Activated T-cell treated with anti-CD3 and anti-CD28 coated beads, Interleukin-2, amount 50 U/mL, for 72 hours (primary cell): Measurements from ENCODE around the gene GRIK3. TPM values are rescaled to one million over a fixed set of nuclear protein-coding genes. Genes with fewer than 3 reads are reported as not detected.
"Not testable (repeated sequence)": the region's sequence is repeated elsewhere in the genome, so short reads cannot be mapped to it uniquely, and the experiment has no call there.

Experiments used
- ATAC-seq, 2 donors: fragments of 150-1000 bp; cut with Tn5 transposase; replicated peaks in 1 of 2; 2 replicates each; pipeline ENCODE4 v1.10.0; 2021; ENCODE audit warnings: moderate library complexity in 2 of 2, mild to moderate bottlenecking in 1 of 2
- DNase-seq, 2 donors: peaks; one replicate each; pipeline ENCODE4 v3.0.0; 2021 to 2022; ENCODE audit warnings: mixed read lengths in 1 of 2
- H3K27ac Mint-ChIP-seq: one replicate; pipeline ENCODE4 v1.8.0; 2022; ENCODE audit warnings: mild to moderate bottlenecking, moderate library complexity, mixed read lengths
- H3K27me3 Mint-ChIP-seq: one replicate; pipeline ENCODE4 v1.8.0; 2022; ENCODE audit warnings: low read depth, mixed read lengths
- H3K36me3 Mint-ChIP-seq, 2 donors: one replicate each; pipeline ENCODE4 v1.8.0; 2022; ENCODE audit warnings: mixed read lengths in 2 of 2, mild to moderate bottlenecking in 1 of 2; ENCODE audit not compliant: insufficient read depth in 2 of 2
- H3K4me1 Mint-ChIP-seq: one replicate; pipeline ENCODE4 v1.8.0; 2022; ENCODE audit warnings: low read depth, mixed read lengths
- H3K4me3 Mint-ChIP-seq, 2 donors: one replicate each; pipeline ENCODE4 v1.8.0; 2022; ENCODE audit warnings: mild to moderate bottlenecking in 2 of 2, mixed read lengths in 2 of 2, moderate library complexity in 2 of 2
- H3K9me3 Mint-ChIP-seq, 2 donors: one replicate each; pipeline ENCODE4 v1.8.0; 2022; ENCODE audit warnings: mixed read lengths in 2 of 2
- total RNA-seq, 2 donors: library from RNA; stranded (reverse); gene quantifications; one replicate each; pipeline ENCODE4 v1.2.3, GENCODE V29; 2022

GRIK3 gene
- total RNA-seq, 2 donors from 2014 or later, result not detected

DNA sequence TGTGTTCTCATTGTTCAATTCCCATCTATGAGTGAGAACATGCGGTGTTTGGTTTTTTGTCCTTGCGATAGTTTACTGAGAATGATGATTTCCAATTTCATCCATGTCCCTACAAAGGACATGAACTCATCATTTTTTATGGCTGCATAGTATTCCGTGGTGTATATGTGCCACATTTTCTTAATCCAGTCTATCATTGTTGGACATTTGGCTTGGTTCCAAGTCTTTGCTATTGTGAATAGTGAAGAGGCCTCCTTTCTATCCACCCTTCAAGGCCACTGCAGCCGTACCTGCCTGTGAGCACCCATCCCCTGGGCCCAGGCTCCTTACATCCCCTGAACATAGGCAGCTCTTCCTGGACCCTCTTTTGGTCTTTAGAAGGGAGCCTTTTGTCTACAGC lies 266.9 kb downstream of the GRIK3 start:
- not testable (repeated sequence) for DNase-seq, H3K9me3 Mint-ChIP-seq, ATAC-seq, H3K36me3 Mint-ChIP-seq, H3K4me1 Mint-ChIP-seq, H3K27ac Mint-ChIP-seq, H3K4me3 Mint-ChIP-seq
- peaks cover 34% of the 10 kb centered on the region for H3K27me3 Mint-ChIP-seq

- DNase-seq (no peak), ATAC-seq (no peak)
- peaks cover 28% of the 10 kb centered on the region for H3K27me3 Mint-ChIP-seq
- no peaks in the 10 kb centered on the region for H3K9me3 Mint-ChIP-seq
- no peak overlapping the region for H3K27ac Mint-ChIP-seq
- no peak overlapping the region for H3K4me3 Mint-ChIP-seq
- no peaks in the 10 kb centered on the region for H3K4me1 Mint-ChIP-seq
- no peaks in the 10 kb centered on the region for H3K36me3 Mint-ChIP-seq
Observed at GRCh38 chr1:36766481-36766880, 267.8 kb downstream of the GRIK3 start.

DNA sequence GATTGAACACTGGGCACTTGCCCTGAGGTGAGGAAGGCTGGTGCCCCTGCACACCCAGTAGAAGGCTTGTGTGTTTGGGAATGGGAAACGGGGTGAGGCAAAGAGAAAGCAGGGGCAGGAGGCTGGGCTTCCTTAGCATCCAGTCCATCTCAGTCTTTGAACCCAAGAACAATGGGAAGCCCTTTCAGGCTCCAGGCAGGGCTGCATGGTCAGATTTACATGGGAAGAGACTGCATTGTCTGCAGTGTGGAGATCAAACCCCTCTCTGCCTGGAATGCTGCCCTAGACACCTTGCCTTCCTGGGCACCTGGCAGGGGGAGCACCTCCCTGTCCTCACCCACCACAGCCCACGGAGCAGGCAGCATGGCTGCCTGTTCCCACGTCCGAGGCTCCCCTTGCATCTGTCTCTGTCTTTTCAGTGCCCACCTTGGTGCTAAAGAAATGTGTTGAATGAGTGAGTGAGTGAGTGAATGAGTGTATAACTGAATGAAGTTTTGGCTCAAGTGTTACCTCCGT lies 268.5 kb downstream of the GRIK3 start:
- Mint-ChIP-seq H3K36me3 (no peaks in the 10 kb centered on the region), H3K9me3 (no peaks in the 10 kb centered on the region), H3K27ac (no peak overlapping the region), H3K27me3 (peaks cover 25% of the 10 kb centered on the region), H3K4me3 (no peak overlapping the region), H3K4me1 (no peaks in the 10 kb centered on the region)
- ATAC-seq (no peak), DNase-seq (no peak)

DNA sequence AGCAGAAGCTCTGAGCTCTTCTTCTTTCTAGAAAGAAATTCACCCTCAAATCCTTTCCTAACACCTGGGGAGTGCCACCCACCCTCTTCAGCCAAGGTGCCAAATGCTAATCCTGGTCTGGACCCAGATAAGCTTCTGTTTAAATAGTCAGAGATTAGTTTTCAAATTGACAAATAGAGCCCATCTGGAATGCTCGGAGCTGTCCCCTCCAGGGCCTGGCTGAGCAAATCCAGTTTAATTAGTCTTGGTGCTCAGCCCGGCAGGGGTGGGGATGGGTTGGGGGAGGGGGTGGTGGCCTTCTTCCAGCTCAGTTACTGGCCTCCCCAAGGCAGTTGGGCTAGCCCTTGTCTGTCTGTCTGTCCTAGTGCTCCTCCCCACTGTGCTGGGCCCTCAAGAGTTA lies 269.5 kb downstream of the GRIK3 start:
- Mint-ChIP-seq H3K27me3 (peaks cover 14% of the 10 kb centered on the region), H3K9me3 (no peaks in the 10 kb centered on the region), H3K4me3 (no peak overlapping the region), H3K27ac (no peak overlapping the region), H3K4me1 (no peaks in the 10 kb centered on the region), H3K36me3 (no peaks in the 10 kb centered on the region)
- no peak for ATAC-seq
- DNase-seq, result no peak

DNA sequence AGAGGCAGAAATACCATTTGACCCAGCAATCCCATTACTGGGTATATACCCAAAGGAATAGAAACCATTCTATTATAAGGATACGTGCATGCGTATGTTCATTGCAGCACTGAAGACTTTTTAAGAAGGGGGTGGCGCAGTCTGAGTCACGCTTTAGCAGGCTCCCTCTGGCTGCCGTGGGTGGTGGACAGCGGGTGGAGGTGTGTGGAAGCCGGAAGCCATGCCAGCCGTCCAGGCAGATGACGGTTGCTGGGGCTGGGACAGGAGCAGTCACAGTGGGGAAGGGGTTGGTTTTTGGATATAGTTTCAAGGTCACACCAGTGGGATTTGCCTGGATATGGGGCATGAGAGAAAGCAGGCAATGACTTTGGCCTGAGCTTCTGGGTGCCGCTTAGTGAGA lies 270.5 kb downstream of the GRIK3 start:
- H3K4me3 Mint-ChIP-seq, result no peak overlapping the region
- no peak overlapping the region for H3K27ac Mint-ChIP-seq
- H3K27me3 Mint-ChIP-seq, result peaks cover 5% of the 10 kb centered on the region
- DNase-seq (no peak), ATAC-seq (no peak)
- H3K36me3 Mint-ChIP-seq, result no peaks in the 10 kb centered on the region
- H3K9me3 Mint-ChIP-seq, result no peaks in the 10 kb centered on the region
- no peaks in the 10 kb centered on the region for H3K4me1 Mint-ChIP-seq

GRCh38 chr1:36762174-36762573 lies 272.1 kb downstream of the GRIK3 start:
- Mint-ChIP-seq H3K4me3 (no peak overlapping the region), H3K27ac (no peak overlapping the region), H3K4me1 (no peaks in the 10 kb centered on the region), H3K9me3 (no peaks in the 10 kb centered on the region), H3K36me3 (no peaks in the 10 kb centered on the region), H3K27me3 (peaks cover 7% of the 10 kb centered on the region)
- ATAC-seq (no peak), DNase-seq (no peak)

- no peaks in the 10 kb centered on the region for H3K36me3 Mint-ChIP-seq
- no peaks in the 10 kb centered on the region for H3K9me3 Mint-ChIP-seq
- no peaks in the 10 kb centered on the region for H3K4me1 Mint-ChIP-seq
- ATAC-seq, result no peak
- H3K27ac Mint-ChIP-seq, result no peak overlapping the region
- no peak overlapping the region for H3K4me3 Mint-ChIP-seq
- peaks cover 11% of the 10 kb centered on the region for H3K27me3 Mint-ChIP-seq
- DNase-seq, result no peak
Observed at GRCh38 chr1:36761113-36761512, 273.2 kb downstream of the GRIK3 start.

DNA sequence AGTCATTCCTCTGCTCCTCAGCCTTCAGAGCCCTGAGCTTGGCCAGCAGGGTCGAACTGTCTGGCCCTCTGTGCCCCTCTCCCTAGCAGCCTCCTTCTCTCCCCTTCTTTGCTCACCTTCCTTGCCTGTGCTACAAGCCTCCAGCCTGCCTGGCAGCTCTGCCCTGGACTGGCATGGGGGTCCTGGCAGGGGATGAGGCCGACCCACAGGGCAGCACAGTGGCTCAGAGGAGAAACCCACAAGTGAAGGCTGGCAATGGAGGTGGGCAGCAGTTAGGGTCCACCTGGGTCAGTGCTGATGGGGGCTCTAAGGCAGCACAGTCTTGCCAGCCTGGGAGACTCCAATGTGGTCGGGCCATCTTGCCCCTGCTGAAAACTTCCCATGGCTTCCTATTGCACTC lies 274.2 kb downstream of the GRIK3 start:
- H3K36me3 Mint-ChIP-seq, result no peaks in the 10 kb centered on the region
- peaks cover 8% of the 10 kb centered on the region for H3K27me3 Mint-ChIP-seq
- no peak overlapping the region for H3K27ac Mint-ChIP-seq
- ATAC-seq, result no peak
- no peak for DNase-seq
- no peaks in the 10 kb centered on the region for H3K9me3 Mint-ChIP-seq
- H3K4me3 Mint-ChIP-seq, result no peak overlapping the region
- H3K4me1 Mint-ChIP-seq, result no peaks in the 10 kb centered on the region

- DNase-seq (no peak), ATAC-seq (no peak)
- Mint-ChIP-seq H3K9me3 (no peaks in the 10 kb centered on the region), H3K4me1 (no peaks in the 10 kb centered on the region), H3K27ac (no peak overlapping the region), H3K27me3 (peaks cover 15% of the 10 kb centered on the region), H3K36me3 (no peaks in the 10 kb centered on the region), H3K4me3 (no peak overlapping the region)
Observed at GRCh38 chr1:36759355-36759754, 275.0 kb downstream of the GRIK3 start.

GRCh38 chr1:36755303-36756230 lies 278.7 kb downstream of the GRIK3 start:
- ATAC-seq (no peak), DNase-seq (no peak)
- Mint-ChIP-seq H3K4me3 (no peak overlapping the region), H3K27ac (no peak overlapping the region), H3K4me1 (no peaks in the 10 kb centered on the region), H3K36me3 (no peaks in the 10 kb centered on the region), H3K9me3 (no peaks in the 10 kb centered on the region), H3K27me3 (peaks cover 16% of the 10 kb centered on the region)

- H3K4me3 Mint-ChIP-seq, result no peak overlapping the region
- DNase-seq (no peak), ATAC-seq (no peak)
- H3K27ac Mint-ChIP-seq, result no peak overlapping the region
- H3K27me3 Mint-ChIP-seq, result peaks cover 16% of the 10 kb centered on the region
- no peaks in the 10 kb centered on the region for H3K36me3 Mint-ChIP-seq
- no peaks in the 10 kb centered on the region for H3K4me1 Mint-ChIP-seq
- H3K9me3 Mint-ChIP-seq, result no peaks in the 10 kb centered on the region
Observed at GRCh38 chr1:36754366-36754765, 279.9 kb downstream of the GRIK3 start.

- no peak for ATAC-seq
- Mint-ChIP-seq H3K4me1 (no peaks in the 10 kb centered on the region), H3K36me3 (no peaks in the 10 kb centered on the region), H3K4me3 (no peak overlapping the region), H3K9me3 (no peaks in the 10 kb centered on the region), H3K27me3 (peaks cover 22% of the 10 kb centered on the region), H3K27ac (no peak overlapping the region)
- no peak for DNase-seq
Observed at GRCh38 chr1:36753451-36753850, 280.9 kb downstream of the GRIK3 start.

DNA sequence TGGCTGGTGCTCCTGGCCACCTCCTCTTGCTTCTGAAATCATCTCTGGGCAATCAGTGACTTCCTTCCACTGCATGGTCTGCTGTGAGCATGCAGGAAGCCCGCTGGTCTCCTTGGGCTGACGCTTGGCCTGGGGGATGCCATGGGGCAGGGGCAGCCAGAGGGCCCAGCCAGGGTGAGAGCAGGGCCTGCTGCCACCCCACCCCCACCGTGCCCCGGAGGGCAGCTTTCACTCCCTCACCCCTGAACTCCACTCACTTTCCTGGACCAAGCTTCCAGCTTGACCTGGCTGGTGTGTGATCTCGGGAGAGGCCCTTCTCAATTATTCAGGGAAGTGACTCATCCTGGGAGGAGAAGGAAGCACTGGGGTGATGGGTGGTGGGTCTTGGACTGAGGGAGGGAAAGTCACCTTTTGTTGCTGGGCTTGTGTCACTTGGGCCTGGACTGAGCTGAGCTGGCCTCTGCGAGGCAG lies 281.4 kb downstream of the GRIK3 start:
- Mint-ChIP-seq H3K4me3 (no peak overlapping the region), H3K27ac (no peak overlapping the region), H3K36me3 (no peaks in the 10 kb centered on the region), H3K27me3 (peaks cover 25% of the 10 kb centered on the region), H3K4me1 (no peaks in the 10 kb centered on the region), H3K9me3 (no peaks in the 10 kb centered on the region)
- DNase-seq (no peak), ATAC-seq (no peak)

- Mint-ChIP-seq H3K4me3 (no peak overlapping the region), H3K4me1 (no peaks in the 10 kb centered on the region), H3K9me3 (no peaks in the 10 kb centered on the region), H3K36me3 (no peaks in the 10 kb centered on the region), H3K27me3 (peaks cover 25% of the 10 kb centered on the region), H3K27ac (no peak overlapping the region)
- DNase-seq, result no peak
- no peak for ATAC-seq
Observed at GRCh38 chr1:36752431-36752830, 281.9 kb downstream of the GRIK3 start.
